Natural killer cell (primary cell): ENCODE measurements around the gene APC2. TPM values are rescaled to one million over a fixed set of nuclear protein-coding genes. Genes with fewer than 3 reads are reported as not detected.

Source experiments
- ATAC-seq, 3 donors: fragments of 150-1000 bp in 2 of 3; fragments of 200-7000 bp in 1 of 3; cut with Tn5 transposase; 1 replicate in 1 of 3; 2 replicates in 2 of 3; pipeline ENCODE4 v1.10.0; 2021; ENCODE audit warnings: mild to moderate bottlenecking in 2 of 3, moderate library complexity in 2 of 3
- DNase-seq, 2 donors: peaks; one replicate each; pipeline versions ENCODE4 v3.0.0 to v3.0.0-alpha.2; 2013 to 2021; ENCODE audit warnings: mixed read lengths in 1 of 2
- H3K27ac ChIP-seq: one replicate; pipeline ENCODE4 v1.5.1; 2013; ENCODE audit warnings: mild to moderate bottlenecking, low read length
- H3K27me3 ChIP-seq: one replicate; pipeline ENCODE4 v1.6.1; 2013; ENCODE audit warnings: low read length; ENCODE audit not compliant: control insufficient read depth, insufficient read depth
- H3K36me3 ChIP-seq: one replicate; pipeline ENCODE4 v1.6.1; 2013; ENCODE audit warnings: low read length; ENCODE audit not compliant: control insufficient read depth, insufficient read depth
- H3K4me1 ChIP-seq: one replicate; pipeline ENCODE4 v1.6.1; 2013; ENCODE audit warnings: low read length; ENCODE audit not compliant: control insufficient read depth, insufficient read depth
- H3K4me3 ChIP-seq: one replicate; pipeline ENCODE4 v1.5.1; 2013; ENCODE audit warnings: low read length
- H3K9me3 ChIP-seq: one replicate; pipeline ENCODE4 v1.6.1; 2013; ENCODE audit warnings: low read length; ENCODE audit not compliant: control insufficient read depth, insufficient read depth
- H3K27ac Mint-ChIP-seq, 2 donors: one replicate each; pipeline ENCODE4 v1.8.0; 2022; ENCODE audit warnings: mild to moderate bottlenecking in 2 of 2, mixed read lengths in 2 of 2, moderate library complexity in 1 of 2
- H3K27me3 Mint-ChIP-seq, 2 donors: one replicate each; pipeline ENCODE4 v1.8.0; 2022; ENCODE audit warnings: low read depth in 2 of 2, mixed read lengths in 2 of 2
- H3K36me3 Mint-ChIP-seq: one replicate; pipeline ENCODE4 v1.8.0; 2022; ENCODE audit warnings: mixed read lengths
- H3K4me1 Mint-ChIP-seq, 2 donors: one replicate each; pipeline ENCODE4 v1.8.0; 2022; ENCODE audit warnings: mixed read lengths in 2 of 2
- H3K4me3 Mint-ChIP-seq: one replicate; pipeline ENCODE4 v1.8.0; 2022; ENCODE audit warnings: mild to moderate bottlenecking, moderate library complexity, mixed read lengths
- H3K9me3 Mint-ChIP-seq, 2 donors: one replicate each; pipeline ENCODE4 v1.8.0; 2022; ENCODE audit warnings: mixed read lengths in 2 of 2
- CTCF ChIP-seq: fragments of 200-600 bp; IDR thresholded peaks from one replicate; pipeline ENCODE4 v1.8.0; 2022; ENCODE audit warnings: antibody characterized with exemption
- WGBS: methylation state at CpG from one replicate; pipeline ENCODE4 v1.1.7; 2013; ENCODE audit warnings: missing lambda C conversion rate; ENCODE audit not compliant: insufficient coverage; 5-methylcytosine and 5-hydroxymethylcytosine counted together
- intact Hi-C: fragments of 100-400 bp; cut with micrococcal nuclease; formaldehyde crosslinking; loops from one replicate; pipeline ENCODE4 v1.14.2; 2022
- total RNA-seq, 4 donors: library from RNA; stranded (reverse); fragments of 120-200 nt in 1 of 4; gene quantifications; one replicate each; pipeline versions ENCODE4 v1.2.3 to v1.2.4, GENCODE V29; 2013 to 2022

Gene APC2
- total RNA-seq, 3 donors from 2014 or later (not counting 1 experiment from before 2014, with no cell fraction given) = 0.14 to 0.58 (median 0.27) TPM

DNA sequence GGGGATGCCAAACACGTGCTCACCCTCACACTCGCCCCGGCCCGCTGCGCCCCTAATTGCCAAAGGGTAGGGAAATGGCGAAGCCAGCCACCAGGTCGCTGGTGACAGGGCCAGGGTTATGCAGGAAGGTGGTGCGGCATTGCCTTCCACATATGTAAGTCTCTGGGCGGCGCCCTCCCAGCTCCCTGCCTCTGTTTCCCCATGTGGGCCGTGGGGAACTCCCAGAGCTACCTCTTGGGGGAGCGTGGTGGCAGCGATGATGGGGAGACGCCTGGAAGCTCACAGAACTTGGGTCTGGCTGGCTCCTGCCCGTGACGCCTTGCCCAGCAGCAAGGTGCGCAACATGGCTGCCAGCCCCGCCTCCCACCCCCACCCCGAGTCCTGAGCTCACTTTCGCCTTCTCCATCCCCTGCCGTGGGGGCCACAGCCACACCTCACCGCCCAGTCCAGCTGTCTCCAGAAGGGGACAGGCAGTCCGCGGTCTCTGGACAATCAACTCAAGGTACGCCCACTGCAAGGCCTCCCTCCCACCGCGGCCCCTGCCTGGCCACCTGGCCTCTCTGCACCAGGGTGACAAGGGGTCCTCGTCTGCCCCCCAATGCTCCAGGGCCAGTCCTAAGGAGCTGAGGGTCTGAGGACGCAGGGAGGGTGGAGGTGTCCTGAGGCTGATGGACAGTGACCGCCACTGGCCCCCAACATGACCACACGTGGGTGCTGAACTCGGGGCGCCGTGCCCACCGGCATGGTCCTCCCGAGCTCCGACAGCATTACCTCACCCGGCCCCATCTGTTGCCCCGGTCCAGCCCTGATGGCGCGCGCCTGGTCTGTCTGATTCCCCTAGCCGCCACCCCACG lies 22.5 kb downstream of the APC2 start:
- no peak for TF ChIP-seq CTCF
- Mint-ChIP-seq H3K9me3 (no peaks in the 10 kb centered on the region), H3K4me1 (peaks cover 0 to 21% of the 10 kb centered on the region in 2 donors), H3K4me3 (peak overlapping the region; percentile 70), H3K27ac (no peak overlapping the region), H3K27me3 (peaks cover 0 to 5% of the 10 kb centered on the region in 2 donors), H3K36me3 (no peaks in the 10 kb centered on the region)
- no peaks in the 10 kb centered on the region for H3K9me3 ChIP-seq
- intact Hi-C loops = no loop called here
- peaks cover 17% of the 10 kb centered on the region for H3K27me3 ChIP-seq
- no peak overlapping the region for H3K4me3 ChIP-seq
- DNase-seq = no peak
- peaks cover 2% of the 10 kb centered on the region for H3K36me3 ChIP-seq
- WGBS = 73% methylated on average over 44 of the region's 44 CpGs
- no peak for ATAC-seq
- no peak overlapping the region for H3K27ac ChIP-seq
- peaks cover 49% of the 10 kb centered on the region for H3K4me1 ChIP-seq

DNA sequence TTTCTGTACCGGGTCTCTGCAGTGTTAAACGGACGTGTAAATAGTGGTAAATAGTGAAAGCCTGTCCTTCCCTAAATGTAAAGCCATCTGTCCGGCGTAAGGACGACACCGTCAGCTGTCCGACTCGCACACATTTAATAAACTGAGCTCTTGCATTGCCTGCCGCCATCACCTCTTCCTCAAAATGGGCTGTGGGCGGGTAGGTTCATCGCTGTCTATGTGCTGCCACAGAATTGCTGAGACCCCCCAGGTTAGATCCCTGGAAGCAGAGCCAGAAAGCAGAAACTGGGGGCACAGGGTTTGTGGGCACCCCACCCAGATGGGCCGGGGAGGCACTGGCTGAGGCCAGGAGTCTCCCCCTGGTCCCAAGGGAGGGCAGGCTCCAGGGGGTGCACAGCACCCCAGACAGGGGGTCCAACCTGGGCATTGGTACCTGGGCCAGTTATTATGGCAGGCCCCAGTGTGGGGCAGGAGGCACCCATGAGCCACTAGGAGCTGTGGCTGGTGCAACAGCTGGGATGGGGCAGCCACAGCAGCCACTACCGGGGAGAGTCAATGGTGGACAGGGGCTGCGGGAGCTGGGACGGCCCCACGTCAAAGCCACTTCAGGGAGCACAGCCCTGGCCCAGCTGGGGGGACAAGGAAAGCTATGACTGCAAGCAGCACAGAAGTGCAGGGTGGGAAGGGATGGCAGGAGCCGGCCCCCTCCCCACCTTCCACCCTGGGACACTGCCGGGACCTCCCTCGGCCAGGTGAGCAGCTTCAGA lies 23.3 kb downstream of the APC2 start:
- no peak for ATAC-seq
- Histone ChIP-seq H3K4me1 (peaks cover 51% of the 10 kb centered on the region), H3K27me3 (peaks cover 17% of the 10 kb centered on the region), H3K4me3 (no peak overlapping the region), H3K9me3 (no peaks in the 10 kb centered on the region), H3K36me3 (peaks cover 2% of the 10 kb centered on the region), H3K27ac (no peak overlapping the region)
- Mint-ChIP-seq H3K27me3 (peaks cover 0 to 5% of the 10 kb centered on the region in 2 donors), H3K27ac (no peak overlapping the region), H3K36me3 (no peaks in the 10 kb centered on the region), H3K9me3 (no peaks in the 10 kb centered on the region), H3K4me3 (peak overlapping the region; percentile 15), H3K4me1 (peaks cover 0 to 27% of the 10 kb centered on the region in 2 donors)
- WGBS = 86% methylated on average over 20 of the region's 20 CpGs
- DNase-seq = no peak
- no peak for TF ChIP-seq CTCF
- intact Hi-C loops = no loop called here

GRCh38 chr19:1474011-1474764 lies 24.3 kb downstream of the APC2 start:
- ATAC-seq = no peak
- no peak for TF ChIP-seq CTCF
- H3K27me3 Mint-ChIP-seq = peaks cover 0 to 5% of the 10 kb centered on the region in 2 donors
- Histone ChIP-seq H3K4me1 (peaks cover 51% of the 10 kb centered on the region), H3K9me3 (no peaks in the 10 kb centered on the region), H3K27ac (no peak overlapping the region), H3K27me3 (peaks cover 17% of the 10 kb centered on the region), H3K36me3 (peaks cover 2% of the 10 kb centered on the region), H3K4me3 (no peak overlapping the region)
- intact Hi-C loops = no loop called here
- 89% methylated on average over 31 of the region's 31 CpGs for WGBS
- H3K36me3 Mint-ChIP-seq = no peaks in the 10 kb centered on the region
- DNase-seq = no peak
- H3K4me3 Mint-ChIP-seq = peak overlapping the region; percentile 9
- H3K9me3 Mint-ChIP-seq = no peaks in the 10 kb centered on the region
- no peak overlapping the region for H3K27ac Mint-ChIP-seq
- peaks cover 5 to 33% of the 10 kb centered on the region in 2 donors for H3K4me1 Mint-ChIP-seq
